ENCODE data around the gene TFF2. TPM values are rescaled to one million over a fixed set of nuclear protein-coding genes. Genes with fewer than 3 reads are reported as not detected.
A peak's percentile ranks its signal among the peaks of the same experiment; 100 is the strongest.

The TFF2 gene
- total RNA-seq, 1 experiment from 2014 or later = 1.2 TPM

DNA sequence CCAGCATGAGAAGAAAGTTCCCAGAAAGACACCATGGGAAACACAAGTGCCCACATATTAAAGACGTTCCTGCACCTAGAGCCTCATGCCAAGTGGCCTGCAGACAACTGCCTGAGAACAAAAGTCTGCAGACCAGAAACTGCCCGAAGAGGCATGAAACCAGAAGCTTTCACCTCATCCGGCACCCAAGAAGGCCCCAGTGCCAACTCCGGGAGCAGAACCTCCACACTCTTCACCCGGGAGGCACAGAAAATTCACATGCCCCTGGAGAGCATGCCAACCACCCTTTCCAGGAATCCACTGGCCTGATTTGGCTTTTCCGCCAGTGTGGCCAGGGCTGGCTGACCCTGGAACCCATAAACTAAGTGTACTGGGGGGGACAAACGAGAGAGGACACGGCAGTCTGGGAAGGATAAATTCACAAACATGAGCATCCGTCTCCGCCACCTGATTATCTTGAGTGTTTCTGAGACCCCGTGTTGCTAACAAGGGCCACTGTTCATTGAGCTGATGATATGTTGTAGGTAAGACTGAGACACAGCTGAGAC lies 6.8 kb downstream of the TFF2 start:
- H3K27me3 Mint-ChIP-seq (ENCODE audit: insufficient read depth, unreplicated experiment) = no peaks in the 10 kb centered on the region
- Histone ChIP-seq H3K36me3 (ENCODE audit: control insufficient read depth, insufficient read depth, low read length) (no peaks in the 10 kb centered on the region; the same call in 1 of the 2 replicates), H3K27me3 (replicated peaks; ENCODE audit: control insufficient read depth, insufficient read depth, low read length) (no peaks in the 10 kb centered on the region), H3K4me1 (no peaks in the 10 kb centered on the region), H3K9me3 (no peaks in the 10 kb centered on the region), H3K4me3 (ENCODE audit: low read depth, low read length) (no peak overlapping the region)
- BruUV-seq (replicated peaks) = no TSS peak
- ChIA-PET CTCF (interaction anchor here (0.9 kb wide), 1 partner anchor 38 kb away, joined by 3 read pairs; no protein-coding TSS in a partner anchor), POLR2A (no interaction called here)
- DNase-seq = no peak
- TF ChIP-seq, protein P1, sequence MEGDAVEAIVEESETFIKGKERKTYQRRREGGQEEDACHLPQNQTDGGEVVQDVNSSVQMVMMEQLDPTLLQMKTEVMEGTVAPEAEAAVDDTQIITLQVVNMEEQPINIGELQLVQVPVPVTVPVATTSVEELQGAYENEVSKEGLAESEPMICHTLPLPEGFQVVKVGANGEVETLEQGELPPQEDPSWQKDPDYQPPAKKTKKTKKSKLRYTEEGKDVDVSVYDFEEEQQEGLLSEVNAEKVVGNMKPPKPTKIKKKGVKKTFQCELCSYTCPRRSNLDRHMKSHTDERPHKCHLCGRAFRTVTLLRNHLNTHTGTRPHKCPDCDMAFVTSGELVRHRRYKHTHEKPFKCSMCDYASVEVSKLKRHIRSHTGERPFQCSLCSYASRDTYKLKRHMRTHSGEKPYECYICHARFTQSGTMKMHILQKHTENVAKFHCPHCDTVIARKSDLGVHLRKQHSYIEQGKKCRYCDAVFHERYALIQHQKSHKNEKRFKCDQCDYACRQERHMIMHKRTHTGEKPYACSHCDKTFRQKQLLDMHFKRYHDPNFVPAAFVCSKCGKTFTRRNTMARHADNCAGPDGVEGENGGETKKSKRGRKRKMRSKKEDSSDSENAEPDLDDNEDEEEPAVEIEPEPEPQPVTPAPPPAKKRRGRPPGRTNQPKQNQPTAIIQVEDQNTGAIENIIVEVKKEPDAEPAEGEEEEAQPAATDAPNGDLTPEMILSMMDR (IDR thresholded peaks at IDR 0.05; ENCODE audit: insufficient read depth in 1 of 2, low read depth in 1 of 2, low read length in 1 of 2, severe bottlenecking in 1 of 2, unreplicated experiment in 1 of 2) = no peak
- H3K9me3 Mint-ChIP-seq (ENCODE audit: unreplicated experiment) = no peaks in the 10 kb centered on the region
- H3K4me1 Mint-ChIP-seq (ENCODE audit: low read depth, unreplicated experiment) = no peaks in the 10 kb centered on the region
- H3K4me3 Mint-ChIP-seq (ENCODE audit: unreplicated experiment) = no peak overlapping the region
- H3K36me3 Mint-ChIP-seq (ENCODE audit: insufficient read depth, unreplicated experiment) = no peaks in the 10 kb centered on the region
- H3K27ac Mint-ChIP-seq (ENCODE audit: unreplicated experiment) = no peak overlapping the region
- intact Hi-C loops (cut with micrococcal nuclease; ENCODE audit: unreplicated experiment) = no loop called here

DNA sequence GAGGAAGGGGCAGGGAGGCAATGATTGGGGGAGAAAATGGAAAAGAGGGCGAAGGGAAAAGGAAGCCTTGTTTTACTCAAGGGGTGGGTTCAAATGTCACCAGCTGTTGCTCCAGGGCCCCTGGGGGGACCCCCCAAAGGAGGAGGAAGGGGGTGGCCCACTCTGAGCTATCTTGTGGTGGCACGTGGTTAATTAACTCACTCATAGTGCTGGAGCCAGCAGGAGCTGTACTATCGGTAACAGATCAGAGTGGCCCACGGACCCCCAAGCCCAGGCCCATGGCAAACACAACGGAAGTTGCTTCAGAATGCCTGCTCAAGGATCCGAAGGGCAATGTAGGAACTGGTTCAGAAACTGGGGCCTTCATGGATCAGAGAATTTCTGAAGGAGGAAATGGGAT lies 7.2 kb downstream of the TFF2 start:
- BruUV-seq (replicated peaks) = no TSS peak
- Mint-ChIP-seq H3K27ac (ENCODE audit: unreplicated experiment) (no peak overlapping the region), H3K4me1 (ENCODE audit: low read depth, unreplicated experiment) (no peaks in the 10 kb centered on the region), H3K4me3 (ENCODE audit: unreplicated experiment) (no peak overlapping the region), H3K27me3 (ENCODE audit: insufficient read depth, unreplicated experiment) (no peaks in the 10 kb centered on the region), H3K36me3 (ENCODE audit: insufficient read depth, unreplicated experiment) (no peaks in the 10 kb centered on the region), H3K9me3 (ENCODE audit: unreplicated experiment) (no peaks in the 10 kb centered on the region)
- Histone ChIP-seq H3K9me3 (no peaks in the 10 kb centered on the region), H3K27me3 (replicated peaks; ENCODE audit: control insufficient read depth, insufficient read depth, low read length) (no peaks in the 10 kb centered on the region), H3K4me1 (no peaks in the 10 kb centered on the region), H3K36me3 (ENCODE audit: control insufficient read depth, insufficient read depth, low read length) (no peaks in the 10 kb centered on the region), H3K4me3 (ENCODE audit: low read depth, low read length) (no peak overlapping the region)
- DNase-seq = peak in 1 of 2 experiments; percentile 9
- CTCF ChIA-PET = no interaction called here
- POLR2A ChIA-PET = no interaction called here
- TF ChIP-seq, protein P1 (IDR thresholded peaks at IDR 0.05; ENCODE audit: insufficient read depth in 1 of 2, low read depth in 1 of 2, low read length in 1 of 2, severe bottlenecking in 1 of 2, unreplicated experiment in 1 of 2) = no peak
- intact Hi-C loops (cut with micrococcal nuclease; ENCODE audit: unreplicated experiment) = no loop called here

DNA sequence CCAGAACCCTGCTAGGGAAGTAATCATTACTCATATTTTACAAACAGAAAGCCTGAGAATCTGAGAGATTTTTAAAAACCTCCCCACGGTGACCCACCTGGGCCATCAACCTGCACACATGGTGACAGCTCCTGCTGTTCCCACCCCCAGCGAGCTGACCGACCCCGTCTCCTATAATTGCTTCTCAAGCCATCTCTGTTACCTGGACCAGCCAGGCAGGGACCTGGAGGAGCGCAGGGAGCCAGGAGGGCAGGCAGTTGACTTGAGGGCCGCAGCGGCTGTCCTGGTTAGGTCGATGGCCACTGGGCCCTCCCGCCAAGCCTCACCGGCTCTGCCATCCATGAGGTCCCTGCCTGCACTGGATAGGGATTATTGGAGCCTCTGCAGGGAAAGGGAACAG lies 7.7 kb downstream of the TFF2 start:
- BruUV-seq (replicated peaks) = no TSS peak
- H3K4me1 ChIP-seq = no peaks in the 10 kb centered on the region
- Mint-ChIP-seq H3K4me3 (ENCODE audit: unreplicated experiment) (no peak overlapping the region), H3K36me3 (ENCODE audit: insufficient read depth, unreplicated experiment) (no peaks in the 10 kb centered on the region), H3K9me3 (ENCODE audit: unreplicated experiment) (no peaks in the 10 kb centered on the region), H3K27ac (ENCODE audit: unreplicated experiment) (no peak overlapping the region), H3K27me3 (ENCODE audit: insufficient read depth, unreplicated experiment) (no peaks in the 10 kb centered on the region), H3K4me1 (ENCODE audit: low read depth, unreplicated experiment) (peaks cover 1% of the 10 kb centered on the region)
- ChIA-PET CTCF (no interaction called here), POLR2A (no interaction called here)
- H3K27me3 ChIP-seq (replicated peaks; ENCODE audit: control insufficient read depth, insufficient read depth, low read length) = no peaks in the 10 kb centered on the region
- no peaks in the 10 kb centered on the region for H3K9me3 ChIP-seq
- no peaks in the 10 kb centered on the region for H3K36me3 ChIP-seq (ENCODE audit: control insufficient read depth, insufficient read depth, low read length)
- peak in 1 of 2 experiments; percentile 4 for DNase-seq
- intact Hi-C loops (cut with micrococcal nuclease; ENCODE audit: unreplicated experiment) = no loop called here
- TF ChIP-seq, protein P1 (IDR thresholded peaks at IDR 0.05; ENCODE audit: insufficient read depth in 1 of 2, low read depth in 1 of 2, low read length in 1 of 2, severe bottlenecking in 1 of 2, unreplicated experiment in 1 of 2) = no peak
- no peak overlapping the region for H3K4me3 ChIP-seq (ENCODE audit: low read depth, low read length)

All from Caco-2 (cell line).